22Rv1 (cell line): Measurements from ENCODE around the gene DHX40.

ENCODE experiments used
- H3K27ac ChIP-seq: fragments of 450-650 bp; 2 replicates; pipeline ENCODE4 v1.5.1; 2017
- ZFX ChIP-seq: fragments of 450-650 bp; IDR thresholded peaks from 2 replicates; pipeline ENCODE4 v1.6.1; 2017; ENCODE audit warnings: antibody characterized with exemption, borderline replicate concordance
- TF ChIP-seq, protein P1 (sequence below): fragments of 450-650 bp; IDR thresholded peaks from 2 replicates; pipeline ENCODE4 v1.5.1; 2017; ENCODE audit warnings: mild to moderate bottlenecking

The DHX40 gene

DNA sequence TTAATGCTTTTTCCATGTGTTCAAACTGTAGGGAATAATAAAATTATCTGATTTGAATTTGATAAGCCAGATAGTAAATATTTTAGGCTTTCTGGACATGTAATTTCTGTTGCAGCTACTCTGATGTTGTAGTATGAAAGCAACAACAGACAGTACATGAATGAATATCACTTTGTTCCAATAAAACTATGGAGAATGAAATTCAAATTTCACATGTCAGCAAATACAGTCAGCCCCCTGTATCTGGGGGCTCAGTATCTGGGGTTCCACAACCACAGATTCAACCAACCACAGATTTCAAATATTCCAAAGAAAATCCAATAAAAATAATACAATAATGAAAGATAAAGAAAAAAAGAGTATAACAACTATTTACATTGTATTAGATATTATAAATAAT lies 46.1 kb downstream of the DHX40 start:
- no peak for TF ChIP-seq ZFX
- TF ChIP-seq, protein P1, sequence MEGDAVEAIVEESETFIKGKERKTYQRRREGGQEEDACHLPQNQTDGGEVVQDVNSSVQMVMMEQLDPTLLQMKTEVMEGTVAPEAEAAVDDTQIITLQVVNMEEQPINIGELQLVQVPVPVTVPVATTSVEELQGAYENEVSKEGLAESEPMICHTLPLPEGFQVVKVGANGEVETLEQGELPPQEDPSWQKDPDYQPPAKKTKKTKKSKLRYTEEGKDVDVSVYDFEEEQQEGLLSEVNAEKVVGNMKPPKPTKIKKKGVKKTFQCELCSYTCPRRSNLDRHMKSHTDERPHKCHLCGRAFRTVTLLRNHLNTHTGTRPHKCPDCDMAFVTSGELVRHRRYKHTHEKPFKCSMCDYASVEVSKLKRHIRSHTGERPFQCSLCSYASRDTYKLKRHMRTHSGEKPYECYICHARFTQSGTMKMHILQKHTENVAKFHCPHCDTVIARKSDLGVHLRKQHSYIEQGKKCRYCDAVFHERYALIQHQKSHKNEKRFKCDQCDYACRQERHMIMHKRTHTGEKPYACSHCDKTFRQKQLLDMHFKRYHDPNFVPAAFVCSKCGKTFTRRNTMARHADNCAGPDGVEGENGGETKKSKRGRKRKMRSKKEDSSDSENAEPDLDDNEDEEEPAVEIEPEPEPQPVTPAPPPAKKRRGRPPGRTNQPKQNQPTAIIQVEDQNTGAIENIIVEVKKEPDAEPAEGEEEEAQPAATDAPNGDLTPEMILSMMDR = no peak
- H3K27ac ChIP-seq = no peak overlapping the region

DNA sequence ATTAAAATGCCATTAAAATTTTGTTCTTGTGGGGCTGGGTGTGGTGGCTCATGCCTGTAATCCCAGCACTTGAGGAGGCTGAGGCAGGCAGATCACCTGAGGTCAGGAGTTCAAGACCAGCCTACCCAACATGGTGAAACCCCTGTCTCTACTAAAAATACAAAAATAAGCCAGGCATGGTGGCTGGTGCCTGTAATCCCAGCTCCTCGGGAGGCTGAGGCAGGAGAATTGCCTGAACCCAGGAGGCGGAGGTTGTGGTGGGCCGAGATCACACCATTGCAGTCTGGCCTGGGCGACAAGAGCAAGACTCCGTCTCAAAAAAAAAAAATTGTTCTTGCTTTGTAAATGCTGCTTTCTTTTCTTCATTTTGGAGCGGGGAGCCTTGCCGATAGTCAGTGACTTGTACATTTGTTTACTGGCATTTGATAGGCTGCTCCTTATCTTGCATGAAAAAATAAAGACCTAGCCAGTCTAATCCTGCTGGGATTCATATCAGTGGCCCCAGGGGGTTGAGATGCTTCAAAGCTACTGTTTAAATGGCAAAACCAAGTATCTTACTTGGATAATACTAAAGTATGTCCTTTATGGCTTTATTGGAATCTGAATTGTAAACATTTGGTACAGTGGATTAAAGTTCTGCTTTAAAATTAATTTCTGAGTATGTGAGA lies 51.0 kb downstream of the DHX40 start:
- TF ChIP-seq, protein P1 = no peak
- no peak for TF ChIP-seq ZFX
- no peak overlapping the region for H3K27ac ChIP-seq

DNA sequence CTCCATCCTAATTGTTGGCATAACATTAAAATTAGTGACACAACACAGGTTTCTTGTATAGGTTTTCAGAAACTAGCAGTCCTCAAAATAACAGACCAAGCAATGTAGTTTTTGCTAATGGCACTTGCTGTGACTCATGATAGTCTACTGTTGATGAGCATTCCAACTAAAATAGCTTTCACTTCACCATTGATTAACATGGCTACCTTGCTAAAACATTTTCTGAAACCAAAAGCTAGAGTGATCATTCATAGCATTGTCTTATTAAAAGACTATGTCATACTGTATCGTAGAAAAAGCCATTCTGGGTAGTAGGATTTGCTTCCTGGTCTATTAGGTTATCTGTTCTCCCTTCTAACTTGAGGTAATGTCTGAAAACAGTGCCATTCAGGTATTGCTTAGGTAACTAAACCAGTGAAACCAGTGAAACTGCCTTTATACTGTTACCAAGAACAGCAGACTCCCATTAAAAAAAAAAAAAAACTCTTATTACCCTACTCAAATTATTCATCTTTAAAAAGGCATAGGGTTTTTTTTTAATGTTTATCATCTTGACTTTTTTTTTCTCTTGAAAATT lies 51.8 kb downstream of the DHX40 start:
- peak overlapping the region; percentile 97 for H3K27ac ChIP-seq
- TF ChIP-seq ZFX = no peak
- TF ChIP-seq, protein P1 = no peak

DNA sequence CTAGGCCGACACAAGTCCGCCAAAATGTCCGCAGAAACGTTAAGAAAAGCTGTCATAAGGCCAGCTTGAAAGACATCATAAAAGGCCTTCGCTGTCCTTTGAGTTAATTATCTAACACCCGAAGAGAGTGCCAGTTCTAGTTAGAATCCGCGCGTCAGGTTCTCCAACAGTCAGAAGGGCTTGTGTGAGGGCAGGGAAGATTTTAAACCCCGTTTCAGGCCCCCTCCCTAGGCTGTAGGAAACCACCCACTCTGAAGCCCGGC lies 53.6 kb downstream of the DHX40 start:
- TF ChIP-seq, protein P1 = no peak
- no peak for TF ChIP-seq ZFX
- peak overlapping the region; percentile 97 for H3K27ac ChIP-seq

DNA sequence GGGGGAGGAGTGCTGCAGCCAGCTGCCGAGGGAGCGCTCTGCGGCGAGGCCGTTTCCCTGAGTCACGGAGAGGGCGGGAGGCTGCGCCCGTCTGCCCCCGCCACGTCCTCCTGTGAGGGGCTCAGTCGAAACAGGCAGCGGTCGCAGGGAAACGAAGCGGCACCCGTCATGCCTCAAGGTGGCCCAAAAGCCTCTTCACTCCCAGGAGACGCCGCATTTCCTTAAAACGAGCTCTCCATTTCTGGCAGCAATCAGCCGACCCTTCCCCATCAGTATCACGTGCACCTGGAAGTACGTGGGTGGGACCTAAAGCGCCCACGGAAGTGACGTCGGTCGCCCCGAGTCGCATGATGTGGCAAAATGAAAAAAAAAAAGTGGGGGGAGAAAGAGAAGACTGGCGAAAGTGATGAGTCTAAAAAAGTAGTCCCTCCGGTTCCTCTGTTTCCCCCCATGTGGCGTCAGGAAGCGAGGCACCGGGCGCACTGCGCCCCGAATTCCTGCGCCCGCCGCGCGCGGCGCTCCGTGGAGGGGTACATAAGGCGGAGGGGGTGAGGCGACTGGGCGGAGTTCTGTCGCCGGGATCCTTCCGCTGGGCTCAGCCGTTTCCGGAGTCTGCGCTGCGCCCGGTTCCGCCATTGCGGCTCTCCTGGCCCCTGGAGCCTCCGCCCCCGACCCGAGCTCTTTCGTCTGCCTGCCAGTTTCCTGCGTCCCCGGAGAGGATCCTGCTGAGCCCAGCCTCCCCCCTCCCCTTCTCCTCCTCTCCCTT lies 54.1 kb downstream of the DHX40 start, which contains the start of gene CLTC:
CLTC (plus strand) TSS at position 598 of the 766 bp plus-strand sequence. CDS start 237 bp downstream, outside the sequence.
- peak within 1 kb of the TSS; percentile 97 for H3K27ac ChIP-seq
- TF ChIP-seq, protein P1 = no peak
- TF ChIP-seq ZFX = no peak

DNA sequence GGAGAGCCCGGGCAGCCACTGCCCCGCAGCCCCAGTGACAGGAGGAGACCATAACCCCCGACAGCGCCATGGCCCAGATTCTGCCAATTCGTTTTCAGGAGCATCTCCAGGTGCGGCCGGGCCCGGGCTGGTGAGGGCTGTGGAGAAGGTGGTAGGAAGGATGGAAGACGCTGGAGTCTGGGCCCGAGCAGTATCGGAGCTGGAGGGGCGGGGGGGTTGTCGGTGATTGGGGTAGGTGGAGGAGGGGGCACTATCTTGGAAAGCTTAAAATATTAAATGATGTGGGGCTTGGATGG lies 54.6 kb downstream of the DHX40 start:
- TF ChIP-seq, protein P1 = no peak
- no peak for TF ChIP-seq ZFX
- peak overlapping the region; percentile 97 for H3K27ac ChIP-seq
